NCI-H510A (cell line): ENCODE data around the gene VGLL4.
"Not testable (repeated sequence)": the region's sequence is repeated elsewhere in the genome, so short reads cannot be mapped to it uniquely, and the experiment has no call there.

Experiments used
- DNase-seq: peaks from one replicate; lab custom pipeline; 2025; lab: John Stamatoyannopoulos, UW

Gene VGLL4

DNA sequence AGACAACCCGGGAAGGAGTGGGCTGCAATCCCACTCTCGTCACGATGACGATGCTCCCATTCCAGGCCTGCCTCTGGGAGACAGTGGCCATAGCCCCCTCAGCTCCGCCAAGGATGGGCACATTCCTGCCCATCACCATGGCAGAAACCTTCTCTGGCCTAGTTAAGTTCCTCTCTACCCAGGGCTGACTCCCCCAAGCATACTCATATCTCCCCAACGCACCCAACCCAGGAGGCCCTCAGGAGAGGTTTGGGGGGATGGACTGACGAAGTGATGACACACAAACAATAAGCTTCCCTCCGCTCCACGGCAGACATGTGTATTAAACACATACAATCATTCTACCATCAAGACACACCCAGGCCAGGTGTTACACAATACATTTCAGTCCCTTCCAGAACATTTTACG, 60.1 kb downstream of the VGLL4 start:
- no peak for DNase-seq

DNA sequence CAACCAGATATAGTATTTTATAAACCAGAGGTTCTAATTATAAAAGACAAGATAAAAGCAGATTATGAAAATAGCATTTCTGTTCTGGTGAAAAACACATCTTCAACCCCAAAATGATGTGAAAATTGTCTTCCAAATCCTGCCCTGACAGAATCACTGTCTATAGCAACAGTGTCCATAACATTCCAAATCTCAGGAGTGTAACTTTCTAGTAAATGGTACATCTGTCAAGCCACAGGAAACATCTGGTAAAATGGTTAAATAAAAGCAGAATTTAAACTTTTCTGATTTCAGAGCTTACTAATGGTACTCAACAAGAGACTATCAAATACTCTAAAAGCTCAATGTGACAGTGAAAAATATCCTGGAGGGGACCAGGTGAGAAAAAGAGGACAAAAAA, 60.5 kb downstream of the VGLL4 start:
- no peak for DNase-seq

DNA sequence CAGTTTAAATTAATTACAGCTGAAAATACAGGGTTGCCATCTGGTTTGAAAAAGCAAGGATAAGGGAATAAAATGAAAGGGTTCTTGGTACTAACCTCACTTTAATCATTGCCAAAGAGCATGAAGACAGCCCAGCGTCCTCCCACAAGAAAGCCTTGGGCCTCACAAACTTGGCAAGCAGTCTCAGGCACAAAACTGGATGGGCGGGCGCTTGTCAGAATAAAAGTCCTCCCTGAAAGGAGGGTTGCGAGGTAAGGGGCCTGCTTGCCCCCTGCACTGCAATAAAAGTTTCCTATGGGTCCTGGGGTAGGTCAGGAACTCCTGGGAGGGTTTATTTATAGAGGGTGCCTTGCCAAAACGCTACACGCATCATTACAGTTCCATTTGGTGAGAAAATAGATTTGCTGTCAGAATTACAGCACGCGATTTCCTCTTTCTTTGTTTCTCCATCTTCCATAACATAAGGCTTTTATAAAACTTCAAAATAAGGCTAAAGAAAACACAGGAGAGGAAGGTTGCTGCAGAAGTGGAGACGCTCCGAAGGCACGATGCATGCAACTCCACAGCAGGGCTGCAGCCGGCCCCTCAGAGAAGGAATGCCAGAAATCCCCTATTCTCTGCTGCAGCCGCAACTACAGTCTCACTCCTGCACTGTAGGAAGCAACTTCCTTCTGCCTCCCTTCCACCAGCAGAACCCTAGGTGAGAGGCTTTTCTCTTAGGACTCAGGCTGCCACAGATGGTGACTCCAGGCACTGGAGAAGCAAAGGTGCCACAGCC, 61.3 kb downstream of the VGLL4 start:
- no peak for DNase-seq

DNA sequence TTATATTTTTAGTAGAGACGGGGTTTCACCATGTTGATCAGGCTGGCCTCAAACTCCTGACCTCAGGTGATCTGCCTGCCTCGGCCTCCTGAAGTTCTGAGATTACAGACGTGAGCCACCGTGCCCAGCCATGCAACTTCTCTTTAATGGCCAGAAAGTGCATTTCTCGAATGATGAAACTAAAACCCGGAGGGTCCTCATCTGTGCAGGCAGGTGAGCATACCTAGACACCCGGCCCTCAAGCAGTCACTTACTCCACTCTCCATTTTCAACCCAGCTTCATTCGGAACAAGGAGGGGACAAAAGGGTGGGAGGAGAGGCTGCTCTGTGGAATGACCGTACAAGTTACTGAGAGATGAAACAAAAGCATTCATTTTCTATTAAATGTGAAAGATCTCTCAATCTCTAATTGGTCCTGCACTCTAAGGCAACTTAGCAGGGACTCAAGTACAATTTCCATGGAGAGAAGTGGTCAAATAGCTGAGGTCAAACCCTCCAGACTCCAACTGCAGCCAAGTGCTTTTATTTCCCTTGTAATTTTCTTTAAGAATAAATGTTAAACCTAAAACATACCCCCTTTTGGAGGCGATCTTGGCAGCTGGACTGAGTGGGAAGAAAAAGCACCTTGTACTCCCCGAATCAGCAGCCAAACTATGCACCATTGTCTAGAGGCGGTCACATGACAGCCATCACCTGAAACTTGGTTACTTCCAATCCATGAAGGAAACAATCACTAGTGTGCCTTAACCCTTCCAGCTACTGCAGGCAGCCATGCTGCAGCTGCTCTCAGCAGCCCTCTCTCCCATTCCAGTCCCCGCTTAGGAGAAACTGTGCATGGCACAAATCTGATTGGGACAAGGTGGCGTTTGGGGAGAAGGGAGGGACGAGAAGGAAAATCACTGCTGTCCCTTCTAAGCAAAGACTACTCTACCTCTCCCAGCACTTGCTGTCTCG, 62.2 kb downstream of the VGLL4 start:
- DNase-seq: no peak

DNA sequence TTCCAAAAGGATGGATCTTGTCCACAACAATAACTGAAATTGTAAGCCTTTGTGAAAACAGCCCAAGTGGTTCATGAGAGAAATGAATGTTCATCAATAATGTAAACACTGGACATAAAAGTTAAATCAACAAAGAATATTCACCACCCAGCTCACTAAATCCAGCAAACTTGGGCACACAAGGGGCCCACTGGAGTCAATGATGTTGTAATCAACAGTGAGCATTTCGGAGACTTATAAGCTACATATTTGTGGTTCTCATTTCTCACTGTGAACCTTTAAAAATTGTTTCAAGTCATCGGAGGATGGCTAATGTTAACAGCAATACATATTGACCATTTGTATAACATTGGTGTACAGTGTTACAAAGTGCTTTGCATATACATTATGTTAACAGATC, 63.1 kb downstream of the VGLL4 start:
- DNase-seq: no peak

DNA sequence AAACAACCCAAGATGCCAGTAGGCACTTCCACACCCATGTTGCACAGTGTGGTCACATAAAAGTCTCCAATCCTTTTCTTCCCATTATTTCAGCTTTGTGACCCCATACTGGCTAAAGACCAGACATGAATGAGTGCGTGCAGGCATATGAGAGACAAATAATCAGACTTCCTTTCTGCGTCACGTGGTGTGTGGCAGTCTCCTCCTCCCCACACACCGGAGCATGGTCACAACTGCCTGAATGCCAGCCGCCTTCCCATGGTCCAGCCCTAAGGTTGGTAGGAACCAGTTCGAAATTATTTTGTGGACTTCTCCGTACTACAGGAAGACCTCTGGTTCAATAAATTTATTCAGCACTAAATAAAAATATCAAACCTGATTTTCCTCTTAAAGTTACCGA, 65.5 kb downstream of the VGLL4 start:
- no peak for DNase-seq

DNA sequence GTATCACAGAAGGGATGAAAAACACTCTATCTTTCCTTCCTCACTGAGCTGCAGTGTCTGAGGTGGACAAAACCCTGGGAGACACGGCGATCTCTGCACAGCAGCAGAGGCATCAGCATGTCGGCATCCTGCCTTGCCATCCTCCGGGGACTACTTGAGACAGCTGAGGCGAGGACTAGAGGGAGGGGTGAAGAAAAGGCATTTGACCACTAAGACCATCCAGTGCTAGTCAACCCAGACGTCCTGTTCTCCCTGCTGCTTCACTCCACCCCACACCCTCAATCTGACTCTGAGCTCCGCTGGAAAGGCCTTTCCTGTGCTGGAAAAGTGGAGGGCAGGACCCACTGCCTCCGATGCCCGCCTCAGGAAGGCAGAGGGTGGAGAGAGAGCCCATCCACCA, 67.3 kb downstream of the VGLL4 start:
- DNase-seq: no peak

DNA sequence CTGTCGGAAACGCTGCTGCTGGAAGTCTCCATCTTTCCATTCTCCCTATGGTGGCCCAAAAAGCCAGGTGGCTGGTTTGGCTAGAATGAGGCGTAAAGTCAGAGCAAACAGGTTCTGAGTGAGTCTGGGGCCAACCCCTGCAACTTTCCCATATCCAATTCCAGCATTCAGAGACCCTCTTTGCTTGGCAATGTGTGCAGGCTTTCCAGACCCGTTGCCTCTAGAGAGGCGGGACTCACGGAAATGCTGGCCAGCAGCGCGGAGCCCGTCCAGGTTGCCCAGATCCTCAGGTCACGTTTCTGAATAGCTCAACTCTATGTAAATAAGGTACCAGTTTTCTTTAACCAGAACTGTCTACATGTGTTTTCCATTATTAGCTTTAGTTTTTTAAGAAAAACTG, 68.0 kb downstream of the VGLL4 start:
- DNase-seq: no peak

DNA sequence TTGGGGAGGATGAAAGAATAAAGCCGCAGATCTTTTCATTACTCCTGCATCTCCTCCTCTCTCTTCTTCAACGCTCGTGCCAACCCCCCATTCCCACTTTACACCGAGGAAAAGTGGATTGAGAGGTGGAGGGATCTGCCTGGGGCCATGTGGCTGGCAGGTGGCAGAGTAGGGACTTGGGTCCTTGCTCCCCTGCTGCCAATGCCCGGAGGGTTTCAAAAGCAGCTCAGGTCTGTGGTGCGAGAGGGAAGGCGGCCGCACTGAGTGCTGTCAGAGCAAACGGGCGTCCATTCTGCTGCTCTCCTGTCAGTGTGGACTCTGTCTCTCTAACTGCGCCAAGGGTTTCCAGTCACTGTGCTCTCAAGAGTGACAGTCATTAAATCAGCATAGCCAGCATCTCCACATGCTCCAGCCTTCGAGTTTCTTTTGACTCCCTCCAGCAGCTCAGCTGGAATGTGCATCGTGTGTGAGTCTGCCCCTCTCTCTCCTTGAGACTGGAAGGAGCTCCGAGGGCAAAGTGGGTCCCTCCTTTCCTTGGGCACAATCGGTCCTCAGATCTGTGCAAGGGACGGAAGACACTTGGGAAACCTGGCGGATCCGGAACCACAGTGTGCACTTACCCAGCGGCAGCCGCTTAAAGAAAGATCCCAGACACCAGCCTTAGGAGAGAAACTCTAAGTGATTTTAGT, 68.6 kb downstream of the VGLL4 start:
- DNase-seq: no peak

DNA sequence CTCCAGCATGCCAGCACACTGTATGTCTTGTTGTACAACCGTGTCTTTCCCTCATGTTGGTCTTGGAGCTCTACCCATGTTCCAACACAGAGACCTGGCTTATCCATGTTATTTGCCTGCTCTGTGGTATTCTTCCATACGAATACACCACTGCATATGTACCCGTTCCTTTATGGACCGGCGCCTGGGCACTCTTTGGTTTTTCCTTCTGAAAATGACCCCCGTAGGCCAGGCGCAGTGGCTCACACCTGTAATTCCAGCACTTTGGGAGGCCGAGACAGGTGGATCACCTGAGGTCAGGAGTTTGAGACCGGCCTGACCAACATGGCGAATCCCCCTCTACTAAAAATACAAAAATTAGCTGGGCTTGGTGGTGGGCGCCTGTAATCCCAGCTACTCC, 71.1 kb downstream of the VGLL4 start:
- DNase-seq: not testable (repeated sequence)

DNA sequence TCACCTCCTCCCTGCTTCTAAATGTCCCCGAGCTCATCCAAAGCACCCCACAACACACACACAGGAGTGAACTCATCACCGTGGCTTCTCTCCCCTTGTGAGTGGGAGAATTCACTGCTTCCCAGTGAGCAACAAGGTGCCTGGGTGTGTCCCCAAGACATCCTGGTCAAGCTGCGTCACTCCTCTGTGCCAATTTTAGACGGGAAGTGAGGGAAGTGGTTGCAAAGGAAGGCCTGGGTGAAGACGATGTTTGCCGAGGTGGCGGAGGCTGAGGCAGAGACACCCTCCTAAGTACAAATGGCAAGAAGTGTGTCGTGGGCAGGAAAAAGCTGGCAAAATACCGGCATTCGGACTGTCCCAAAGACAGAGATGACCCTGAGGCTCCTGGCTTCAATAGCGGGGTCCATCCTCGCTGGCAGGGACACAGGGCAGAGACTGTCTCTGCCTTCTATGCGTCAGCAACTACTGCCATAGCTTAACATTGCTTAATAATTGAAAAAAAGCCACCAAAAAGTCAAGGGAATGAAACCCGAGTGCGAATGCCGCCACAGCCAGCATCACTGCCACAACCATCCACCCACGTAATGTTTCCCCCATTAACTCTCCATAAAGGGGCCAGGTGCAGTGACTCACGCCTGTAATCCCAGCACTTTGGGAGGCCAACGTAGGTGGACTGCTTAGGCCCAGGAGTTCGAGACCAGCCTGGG, 72.8 kb downstream of the VGLL4 start:
- DNase-seq: no peak

DNA sequence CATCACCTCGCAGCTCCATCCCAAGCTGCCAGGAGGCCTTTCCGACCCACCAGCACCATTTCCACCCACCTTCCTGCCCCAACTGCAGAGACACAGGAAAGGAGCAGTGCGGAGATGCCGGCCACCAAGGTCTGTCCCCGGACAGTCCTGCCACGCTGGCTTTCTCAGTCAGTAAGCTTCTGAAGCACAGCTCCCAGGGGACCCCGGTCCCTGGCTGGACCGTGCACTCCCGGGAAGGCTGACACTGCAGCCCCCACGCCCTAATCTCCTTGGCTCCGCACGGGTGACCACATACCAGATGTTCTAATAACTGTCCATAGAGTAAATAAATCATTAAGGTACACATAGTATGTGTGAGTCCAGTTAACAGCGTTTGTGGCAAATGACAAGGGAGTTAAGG, 73.5 kb downstream of the VGLL4 start:
- DNase-seq: no peak

DNA sequence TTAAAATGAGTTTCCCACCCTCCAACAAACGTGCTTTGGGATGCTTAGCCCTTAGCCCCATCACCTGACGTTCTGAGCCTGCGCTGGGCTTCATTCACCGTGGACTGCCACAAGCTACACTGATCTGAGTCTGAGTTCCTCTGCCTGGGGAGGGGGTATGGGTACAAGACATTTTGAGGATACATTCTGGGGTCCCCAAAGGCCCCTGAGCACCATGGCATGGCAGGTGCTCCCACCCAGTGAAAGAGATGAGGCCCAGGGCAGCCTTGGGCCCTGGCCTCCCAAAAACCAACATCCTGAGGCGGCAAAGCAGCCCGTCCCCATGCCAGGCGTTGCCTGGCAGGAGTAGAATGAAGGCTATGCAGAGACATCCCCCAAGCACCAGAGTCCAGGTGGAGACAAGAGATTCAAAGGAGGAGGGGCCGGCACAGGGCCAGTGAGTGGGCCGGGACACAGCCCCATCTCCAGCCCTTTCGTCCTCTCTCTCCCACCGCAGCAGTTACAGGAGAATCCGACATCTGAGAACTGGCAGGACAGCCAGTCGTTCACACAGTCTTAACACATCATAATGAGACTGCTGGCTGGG, 74.5 kb downstream of the VGLL4 start:
- no peak for DNase-seq

DNA sequence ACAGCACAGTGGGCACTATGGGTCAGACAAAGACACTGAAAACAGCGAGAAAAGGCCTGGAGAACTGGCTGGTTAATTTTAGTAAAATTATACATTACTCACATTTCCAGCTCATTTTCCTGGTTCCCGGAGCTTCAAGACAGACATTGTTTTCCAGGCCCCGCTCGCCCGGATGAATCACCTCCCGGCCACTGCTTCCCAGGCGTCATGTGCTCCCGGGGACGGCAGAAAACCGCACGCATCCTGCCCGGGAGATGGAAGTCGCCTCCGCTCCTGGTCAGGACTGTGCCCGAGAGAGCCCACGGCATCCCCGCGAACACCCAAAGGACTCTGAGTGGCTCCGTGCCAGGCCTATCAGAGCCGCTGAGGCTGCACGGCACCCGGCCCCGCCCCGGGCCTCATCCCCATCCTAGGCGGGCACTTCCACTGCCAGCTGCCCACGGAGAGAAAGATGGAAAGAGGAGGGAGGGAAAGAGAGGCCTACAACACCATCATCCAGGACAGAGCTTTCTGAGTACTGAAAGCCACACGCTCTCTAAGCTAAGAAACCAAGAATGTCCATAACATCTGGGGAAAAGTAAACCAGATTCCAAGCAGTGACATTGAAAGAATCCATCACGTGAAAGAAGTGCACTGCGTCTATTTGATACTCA, 75.1 kb downstream of the VGLL4 start:
- no peak for DNase-seq

DNA sequence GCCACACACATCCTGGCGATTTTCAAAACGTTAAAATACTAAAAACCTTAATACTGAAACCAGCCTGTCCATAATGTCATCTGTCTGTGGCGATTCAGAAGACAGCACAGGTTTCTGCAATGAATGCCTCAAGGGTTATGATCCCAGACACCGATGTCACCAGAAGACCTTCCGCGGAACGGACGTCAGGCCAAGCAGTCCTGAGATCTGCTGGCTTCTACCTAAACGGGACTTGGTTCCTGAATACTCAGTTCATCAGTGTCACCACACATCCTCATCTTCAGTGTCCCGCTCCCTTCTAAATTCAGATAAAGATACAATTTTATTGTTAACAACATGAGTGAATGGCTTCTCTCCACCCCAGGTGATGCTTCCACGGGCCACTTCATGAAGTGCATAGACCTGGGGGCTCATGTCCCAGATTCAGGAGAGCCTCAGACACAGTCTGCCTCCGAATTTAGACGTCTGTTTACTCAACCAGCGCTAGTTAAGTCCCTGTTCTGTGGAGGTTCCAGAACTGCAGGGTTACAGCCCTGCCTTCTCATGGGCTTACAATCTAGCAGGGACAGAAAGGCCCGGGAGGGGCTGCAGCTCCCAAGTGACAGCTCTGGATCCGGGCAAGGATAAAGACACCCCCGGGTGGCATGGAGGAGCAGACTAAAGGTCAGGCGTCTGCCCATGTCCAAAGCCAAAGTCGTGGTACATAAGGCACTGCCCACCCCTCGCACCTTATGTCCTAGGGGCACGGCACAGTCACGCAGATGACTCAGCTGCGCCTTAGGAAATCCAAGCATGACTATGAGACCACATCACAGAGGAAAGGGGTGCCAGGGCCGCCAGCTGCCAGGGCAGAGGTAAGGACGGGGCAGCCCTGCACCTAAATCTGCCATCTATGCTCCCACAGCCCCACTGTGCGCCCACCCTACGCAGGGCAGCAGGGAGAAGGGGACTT, 75.9 kb downstream of the VGLL4 start:
- no peak for DNase-seq

DNA sequence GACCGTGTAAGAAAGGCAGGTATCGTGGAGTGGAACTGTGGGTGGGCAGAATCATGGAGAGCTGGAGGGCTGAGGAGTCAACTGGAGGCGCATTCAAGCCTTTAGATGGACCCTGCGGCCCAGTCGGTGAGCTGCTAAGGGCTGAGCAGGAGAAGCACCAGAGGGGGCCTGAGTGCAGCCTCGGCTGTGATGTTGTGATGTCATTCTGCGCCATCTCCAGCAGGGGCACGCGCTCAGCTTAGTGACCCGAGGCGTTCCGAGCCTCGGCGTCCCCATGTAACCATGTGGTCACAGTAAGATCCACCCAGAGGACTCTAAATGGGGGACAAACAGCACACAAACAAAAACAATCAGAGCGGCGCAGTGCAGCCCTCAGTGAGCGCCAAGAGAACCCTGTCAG, 76.8 kb downstream of the VGLL4 start:
- no peak for DNase-seq

DNA sequence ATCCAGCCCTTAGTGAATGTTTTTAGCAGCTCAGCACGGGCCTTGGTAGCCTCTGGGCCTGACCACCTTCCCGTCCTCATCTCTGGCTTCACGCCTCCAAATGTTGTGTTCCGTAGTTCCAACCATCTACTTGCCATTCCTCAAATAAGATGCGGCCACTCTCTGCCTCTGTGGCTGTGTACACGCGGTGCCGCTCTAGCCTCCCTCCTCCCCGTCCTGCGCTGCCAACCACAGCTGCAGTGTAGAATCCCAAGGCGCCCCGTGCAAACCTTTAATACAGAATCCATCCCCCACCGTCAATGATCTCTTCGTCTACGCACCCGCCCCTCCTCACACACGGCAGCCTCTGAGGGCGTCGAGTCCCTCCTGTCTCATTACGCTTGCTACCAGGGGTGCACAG, 77.2 kb downstream of the VGLL4 start:
- no peak for DNase-seq

DNA sequence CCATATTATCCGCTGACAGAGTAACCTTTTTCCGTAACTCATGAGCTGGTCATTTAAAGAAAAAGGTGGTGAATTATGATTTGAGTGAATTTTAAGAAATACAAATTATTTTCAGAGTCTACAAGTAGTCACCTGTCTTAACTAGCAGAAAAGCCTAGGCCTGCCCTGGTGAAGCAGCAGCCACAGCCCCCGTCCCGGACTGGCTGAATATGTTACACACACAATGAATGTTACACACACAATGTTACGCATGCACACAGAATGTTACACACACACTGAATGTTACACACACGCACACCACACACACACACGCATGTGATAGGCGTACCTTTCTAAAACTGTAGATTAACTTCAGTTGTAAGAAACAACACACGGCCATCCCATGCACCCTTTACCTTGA, 77.8 kb downstream of the VGLL4 start:
- DNase-seq: no peak

DNA sequence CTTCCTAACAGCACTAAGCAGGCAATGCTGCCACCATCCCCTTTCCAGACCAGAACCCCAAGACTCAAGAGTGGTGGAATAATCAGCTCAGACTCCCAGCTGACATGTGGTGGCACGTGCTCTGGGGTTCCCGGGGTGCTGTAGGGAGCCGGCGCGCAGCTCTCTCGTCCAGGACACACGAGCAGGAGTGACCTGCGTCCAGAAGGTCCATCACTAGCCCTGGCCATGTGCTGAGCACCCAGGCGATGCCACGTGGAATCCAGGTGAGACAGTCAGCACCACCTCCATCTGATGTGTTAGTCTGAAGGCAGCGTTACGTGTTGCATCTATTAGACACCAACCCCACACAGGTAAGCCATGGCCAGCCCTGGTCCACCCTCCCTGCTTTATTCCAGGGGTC, 78.2 kb downstream of the VGLL4 start:
- no peak for DNase-seq

DNA sequence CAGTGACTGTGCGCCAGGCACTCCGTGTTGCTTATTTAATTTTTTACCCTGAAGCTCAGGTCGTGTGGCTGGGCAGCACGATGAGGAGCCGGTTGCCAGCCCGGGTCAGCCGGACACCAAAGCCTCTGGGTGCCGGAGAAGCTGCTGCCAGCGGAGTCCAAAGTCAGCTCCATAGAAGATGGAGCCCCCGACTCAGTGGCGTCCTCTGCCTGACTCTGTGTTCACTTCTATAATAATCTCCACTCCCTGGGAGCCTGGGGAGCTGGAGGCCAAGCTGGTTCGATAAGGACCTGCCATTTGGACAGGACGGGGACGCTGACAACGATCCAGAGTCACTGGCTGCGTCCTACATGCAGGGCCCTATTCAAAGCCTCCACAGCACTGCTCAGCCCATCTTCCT, 78.6 kb downstream of the VGLL4 start:
- DNase-seq: no peak
